Caco-2 (cell line): ENCODE data around the gene OR1L1. TPM values are rescaled to one million over a fixed set of nuclear protein-coding genes. Genes with fewer than 3 reads are reported as not detected.

ENCODE experiments used
- BruUV-seq: library from RNA; stranded (reverse); fragments of 400-500 nt; replicated peaks from 2 replicates; lab custom pipeline; 2021; lab: Mats Ljungman, UMichigan
- CTCF ChIA-PET: fragments of 300-600 bp; sonication (Branson Sonifier 250); formaldehyde crosslinking; loops from one replicate; lab custom pipeline; 2022; ENCODE audit warnings: antibody characterized with exemption; lab: Charles Lee
- POLR2A ChIA-PET: fragments of 300-600 bp; sonication (Branson Sonifier 250); formaldehyde crosslinking; loops from one replicate; lab custom pipeline; 2022; ENCODE audit warnings: antibody characterized with exemption; lab: Charles Lee
- DNase-seq, 2 experiments: peaks; one replicate each; pipeline versions ENCODE4 v3.0.0 to v3.0.0-alpha.2; 2020 to 2022
- H3K27me3 ChIP-seq: replicated peaks from 2 replicates; pipeline ENCODE4 v1.6.0; 2011; ENCODE audit warnings: low read length; ENCODE audit not compliant: control insufficient read depth, insufficient read depth
- H3K36me3 ChIP-seq: 2 replicates; pipeline ENCODE4 v1.5.1; 2011; ENCODE audit warnings: low read length; ENCODE audit not compliant: control insufficient read depth, insufficient read depth
- H3K4me1 ChIP-seq: fragments of 250-450 bp; sonication (Bioruptor Pico); 2 replicates; pipeline ENCODE4 v1.5.1; 2020; ENCODE audit warnings: mild to moderate bottlenecking
- H3K4me3 ChIP-seq: 2 replicates; pipeline ENCODE4 v1.5.1; 2011; ENCODE audit warnings: low read depth, mild to moderate bottlenecking, control low read depth, low read length
- H3K9me3 ChIP-seq: fragments of 250-450 bp; sonication (Bioruptor Pico); 2 replicates; pipeline ENCODE4 v1.5.1; 2020; ENCODE audit warnings: mild to moderate bottlenecking, moderate library complexity
- H3K27ac Mint-ChIP-seq: one replicate; pipeline ENCODE4 v1.8.0; 2022; ENCODE audit warnings: mixed read lengths; ENCODE audit not compliant: unreplicated experiment
- H3K27me3 Mint-ChIP-seq: one replicate; pipeline ENCODE4 v1.8.0; 2022; ENCODE audit warnings: mixed read lengths; ENCODE audit not compliant: insufficient read depth, unreplicated experiment
- H3K36me3 Mint-ChIP-seq: one replicate; pipeline ENCODE4 v1.8.0; 2022; ENCODE audit warnings: mild to moderate bottlenecking, mixed read lengths; ENCODE audit not compliant: insufficient read depth, unreplicated experiment
- H3K4me1 Mint-ChIP-seq: one replicate; pipeline ENCODE4 v1.8.0; 2022; ENCODE audit warnings: low read depth, mixed read lengths; ENCODE audit not compliant: unreplicated experiment
- H3K4me3 Mint-ChIP-seq: one replicate; pipeline ENCODE4 v1.8.0; 2022; ENCODE audit warnings: mild to moderate bottlenecking, moderate library complexity, mixed read lengths; ENCODE audit not compliant: unreplicated experiment
- H3K9me3 Mint-ChIP-seq: one replicate; pipeline ENCODE4 v1.8.0; 2022; ENCODE audit warnings: mixed read lengths; ENCODE audit not compliant: unreplicated experiment
- CTCF ChIP-seq, 2 experiments: fragments of 200-600 bp in 1 of 2; IDR thresholded peaks; 1 replicate in 1 of 2; 2 replicates in 1 of 2; pipeline versions ENCODE4 v1.5.1 to v1.8.0; 2011 to 2022; ENCODE audit warnings: antibody characterized with exemption in 1 of 2, control low read depth in 1 of 2, inconsistent platforms in 1 of 2, low read depth in 1 of 2, low read length in 1 of 2, mild to moderate bottlenecking in 1 of 2, moderate library complexity in 1 of 2; ENCODE audit not compliant: insufficient read depth in 1 of 2, severe bottlenecking in 1 of 2, unreplicated experiment in 1 of 2
- intact Hi-C: fragments of 100-400 bp; cut with micrococcal nuclease; formaldehyde crosslinking; loops from one replicate; pipeline ENCODE4 v1.10.0; 2022; ENCODE audit not compliant: unreplicated experiment
- total RNA-seq: library from RNA; stranded (reverse); gene quantifications from 2 replicates; pipeline ENCODE4 v1.2.3, GENCODE V29; 2022

The OR1L1 gene
- total RNA-seq, 1 experiment from 2014 or later = not detected

- TF ChIP-seq CTCF (IDR thresholded peaks at IDR 0.05; ENCODE audit: insufficient read depth in 1 of 2, low read depth in 1 of 2, low read length in 1 of 2, severe bottlenecking in 1 of 2, unreplicated experiment in 1 of 2) = no peak
- Histone ChIP-seq H3K4me3 (no peak overlapping the region), H3K9me3 (peaks cover 14% of the 10 kb centered on the region), H3K27me3 (no peaks in the 10 kb centered on the region), H3K36me3 (no peaks in the 10 kb centered on the region), H3K4me1 (no peaks in the 10 kb centered on the region)
- DNase-seq = no peak
- intact Hi-C loops = no loop called here
- Mint-ChIP-seq H3K4me1 (no peaks in the 10 kb centered on the region), H3K9me3 (peaks cover 37% of the 10 kb centered on the region), H3K27me3 (peaks cover 3% of the 10 kb centered on the region), H3K27ac (no peak overlapping the region), H3K4me3 (no peak overlapping the region), H3K36me3 (no peaks in the 10 kb centered on the region)
- ChIA-PET CTCF (interaction anchor here (1.0 kb wide), 1 partner anchor 174 kb away, joined by 3 read pairs; no protein-coding TSS in a partner anchor), POLR2A (no interaction called here)
- no TSS peak for BruUV-seq
Measured at GRCh38 chr9:122672481-122672880, 11.0 kb downstream of the OR1L1 start.

- Mint-ChIP-seq H3K4me1 (no peaks in the 10 kb centered on the region), H3K27me3 (peaks cover 14% of the 10 kb centered on the region), H3K4me3 (no peak overlapping the region), H3K36me3 (no peaks in the 10 kb centered on the region), H3K27ac (no peak overlapping the region), H3K9me3 (peaks cover 17% of the 10 kb centered on the region)
- peaks cover 8% of the 10 kb centered on the region for H3K9me3 ChIP-seq
- no TSS peak for BruUV-seq
- DNase-seq = no peak
- ChIA-PET POLR2A (no interaction called here), CTCF (no interaction called here)
- no peaks in the 10 kb centered on the region for H3K27me3 ChIP-seq
- no peaks in the 10 kb centered on the region for H3K4me1 ChIP-seq
- intact Hi-C loops = no loop called here
- TF ChIP-seq CTCF (IDR thresholded peaks at IDR 0.05; ENCODE audit: insufficient read depth in 1 of 2, low read depth in 1 of 2, low read length in 1 of 2, severe bottlenecking in 1 of 2, unreplicated experiment in 1 of 2) = no peak
- no peak overlapping the region for H3K4me3 ChIP-seq
- no peaks in the 10 kb centered on the region for H3K36me3 ChIP-seq
Measured at GRCh38 chr9:122684851-122685250, 23.3 kb downstream of the OR1L1 start.

GRCh38 chr9:122695696-122696095, 34.2 kb downstream of the OR1L1 start:
- Mint-ChIP-seq H3K36me3 (no peaks in the 10 kb centered on the region), H3K27me3 (peaks cover 7% of the 10 kb centered on the region), H3K4me1 (no peaks in the 10 kb centered on the region), H3K9me3 (peaks cover 9% of the 10 kb centered on the region), H3K27ac (no peak overlapping the region), H3K4me3 (no peak overlapping the region)
- H3K9me3 ChIP-seq = no peaks in the 10 kb centered on the region
- H3K4me3 ChIP-seq = no peak overlapping the region
- ChIA-PET CTCF (no interaction called here), POLR2A (no interaction called here)
- BruUV-seq = no TSS peak
- no peak for DNase-seq
- H3K4me1 ChIP-seq = no peaks in the 10 kb centered on the region
- H3K36me3 ChIP-seq = no peaks in the 10 kb centered on the region
- intact Hi-C loops = no loop called here
- no peaks in the 10 kb centered on the region; the same call in 1 of the 2 replicates for H3K27me3 ChIP-seq
- TF ChIP-seq CTCF (IDR thresholded peaks at IDR 0.05; ENCODE audit: insufficient read depth in 1 of 2, low read depth in 1 of 2, low read length in 1 of 2, severe bottlenecking in 1 of 2, unreplicated experiment in 1 of 2) = no peak

Other genes starting within 250 kb of the OR1L1 start
- gene OR1J1, start 183.8 kb upstream of the OR1L1 start, total RNA-seq = not detected in 2 replicates
- gene OR1J2, start 150.9 kb upstream of the OR1L1 start, total RNA-seq = not detected in 2 replicates
- not detected in 2 replicates for gene OR1J4, start 142.6 kb upstream of the OR1L1 start, total RNA-seq
- not detected in 2 replicates for gene OR1N1, start 134.4 kb upstream of the OR1L1 start, total RNA-seq
- gene OR1N2, start 108.6 kb upstream of the OR1L1 start, total RNA-seq = not detected in 2 replicates
- not detected in 2 replicates for gene OR1L8, start 78.3 kb upstream of the OR1L1 start, total RNA-seq
- not detected in 2 replicates for gene OR1Q1, start 47.0 kb upstream of the OR1L1 start, total RNA-seq
- gene OR1B1, start 4.1 kb upstream of the OR1L1 start, total RNA-seq = not detected in 2 replicates
- gene OR1L3, start 13.4 kb downstream of the OR1L1 start, total RNA-seq = not detected in 2 replicates
- not detected in 2 replicates for gene OR1L4, start 62.3 kb downstream of the OR1L1 start, total RNA-seq
- not detected in 2 replicates for gene OR1L6, start 80.6 kb downstream of the OR1L1 start, total RNA-seq
- gene OR5C1, start 127.2 kb downstream of the OR1L1 start, total RNA-seq = not detected in 2 replicates
- not detected in 2 replicates for gene OR1K1, start 138.4 kb downstream of the OR1L1 start, total RNA-seq
- 20.7 and 20.8 TPM in 2 replicates for gene PDCL, start 166.9 kb downstream of the OR1L1 start, total RNA-seq
- 53.8 and 55.5 TPM in 2 replicates for gene RC3H2, start 243.6 kb downstream of the OR1L1 start, total RNA-seq